NCI-H1092 (cell line): ENCODE results near the gene RHBDD1.
"Not testable (repeated sequence)": the region's sequence is repeated elsewhere in the genome, so short reads cannot be mapped to it uniquely, and the experiment has no call there.

Source experiments
- DNase-seq: peaks from one replicate; lab custom pipeline; 2025; lab: John Stamatoyannopoulos, UW

The RHBDD1 gene

DNA sequence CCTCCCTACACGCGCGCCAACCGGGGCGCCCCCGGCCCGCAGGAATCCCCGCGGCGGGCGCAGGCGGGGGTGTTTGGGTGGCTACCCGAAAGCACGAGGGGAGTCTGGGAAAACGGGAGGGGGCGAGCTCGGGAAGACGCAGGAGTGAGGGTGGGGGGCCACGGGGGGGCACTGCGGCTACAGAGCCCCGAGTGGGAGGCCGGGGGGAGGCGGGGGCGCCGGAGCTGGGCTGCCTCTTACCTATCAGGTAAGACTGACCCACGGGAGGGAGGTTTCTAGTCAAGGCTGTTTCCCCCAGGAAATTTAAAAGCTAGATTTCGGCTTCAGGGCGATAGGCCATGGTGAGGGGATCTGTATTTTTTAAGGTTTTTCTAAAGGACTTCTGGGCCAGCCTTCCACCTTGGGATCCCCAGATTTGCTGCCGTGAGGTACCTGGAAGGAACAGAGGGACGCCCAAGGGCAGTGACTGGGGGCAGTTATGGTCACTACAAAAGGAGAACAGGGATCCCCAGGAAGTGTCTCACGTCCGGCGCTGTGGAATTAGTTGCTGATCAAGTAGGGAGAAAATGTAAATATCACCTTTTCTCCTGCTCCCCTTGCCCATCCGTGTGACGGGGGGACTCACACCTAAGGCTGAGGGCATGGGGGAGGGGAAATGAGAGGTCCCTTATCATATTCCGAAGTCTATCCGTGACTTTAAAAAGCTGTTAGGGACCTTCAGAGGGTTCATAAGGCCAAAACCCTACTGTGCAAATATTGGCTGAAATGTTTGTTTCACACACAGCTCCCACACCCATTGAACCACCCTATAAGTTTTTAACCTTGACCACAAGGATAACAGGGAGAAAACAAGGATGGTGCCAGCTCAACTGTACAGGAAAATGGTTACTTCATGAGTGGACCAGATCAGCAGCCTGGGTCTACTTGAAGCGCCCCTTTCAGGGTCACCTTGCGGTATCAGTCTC lies 35.6 kb upstream of the RHBDD1 start:
- no peak for DNase-seq

DNA sequence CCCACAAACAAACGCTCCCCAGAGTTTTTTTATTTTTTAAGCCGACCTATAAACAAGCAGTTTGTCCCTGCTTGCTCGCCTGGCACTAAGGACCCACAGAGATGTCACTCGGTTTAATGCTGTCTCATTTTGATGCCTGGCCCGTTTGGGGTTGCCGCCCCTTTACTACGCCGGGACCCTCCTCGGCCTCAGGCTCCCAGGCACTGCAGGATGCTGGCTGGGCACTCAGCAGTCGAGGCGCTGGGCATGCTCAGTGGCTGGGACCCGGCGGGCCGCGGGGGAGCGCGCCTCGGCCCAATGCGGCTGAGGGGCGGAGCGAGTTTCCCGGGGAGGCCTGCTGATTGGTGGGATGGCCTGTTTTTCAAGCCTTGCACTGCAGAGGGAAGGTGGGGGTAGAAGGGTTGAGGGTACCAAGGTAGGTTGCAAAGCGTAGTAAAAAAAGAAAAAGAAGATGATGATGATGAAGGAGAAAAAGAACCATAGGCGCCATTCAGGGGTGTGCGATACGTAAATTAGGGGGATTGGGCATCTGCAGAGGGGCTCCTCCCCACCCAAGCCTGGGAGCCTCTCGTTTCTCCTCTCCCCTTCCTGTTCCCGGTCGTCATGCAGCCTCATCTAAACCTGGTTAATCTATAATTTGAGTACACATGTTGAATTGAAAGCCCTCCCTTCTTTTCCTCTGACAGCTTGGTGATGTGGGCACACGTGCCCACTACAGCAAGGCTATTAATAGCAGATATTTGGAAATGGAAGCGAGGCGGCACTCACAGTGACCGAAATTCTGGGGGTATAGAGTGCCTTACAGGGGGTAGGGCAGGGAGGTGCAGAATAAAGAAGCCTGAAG lies 34.7 kb upstream of the RHBDD1 start:
- peak; percentile 70 for DNase-seq

DNA sequence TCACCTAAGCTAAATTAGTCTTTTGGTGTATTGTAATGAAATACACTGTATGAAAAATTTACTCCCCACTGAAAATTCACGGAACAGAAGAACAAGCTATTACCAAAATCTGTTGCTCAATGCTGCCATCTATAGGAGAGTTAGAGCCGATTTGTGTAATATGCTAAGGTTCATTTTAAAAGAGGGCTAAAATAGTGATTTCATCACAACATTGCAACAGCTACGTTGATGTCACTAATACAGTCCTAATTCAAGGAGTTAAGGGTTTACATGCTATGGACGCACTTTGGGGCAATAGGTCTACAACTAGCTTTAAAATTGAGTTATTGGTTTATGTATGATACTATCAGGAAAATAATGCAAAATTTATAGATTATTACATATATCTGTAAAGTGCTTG lies 33.3 kb upstream of the RHBDD1 start:
- DNase-seq, result peak; percentile 19

GRCh38 chr2:226803410-226803809 lies 32.4 kb upstream of the RHBDD1 start:
- DNase-seq, result no peak

GRCh38 chr2:226813148-226813701 lies 22.6 kb upstream of the RHBDD1 start:
- no peak for DNase-seq

DNA sequence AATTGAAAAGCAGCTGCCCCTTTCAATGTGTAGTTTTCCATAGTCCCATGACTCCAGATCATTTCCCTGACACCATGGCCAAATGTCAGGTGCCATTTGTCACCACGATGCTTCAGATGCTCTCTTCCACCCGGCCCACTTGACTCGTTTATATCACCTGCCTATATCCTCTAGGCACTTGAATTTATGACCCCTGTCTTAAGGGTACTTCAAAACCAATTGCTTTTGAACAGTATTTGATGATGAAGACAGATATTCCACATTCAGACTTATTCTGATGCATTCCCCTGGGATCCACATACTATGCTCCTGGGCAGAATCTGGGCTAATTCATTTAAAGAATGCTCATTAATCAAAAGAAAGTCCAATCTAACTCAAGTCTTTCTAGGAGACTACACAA lies 16.9 kb upstream of the RHBDD1 start:
- DNase-seq, result peak; percentile 42

DNA sequence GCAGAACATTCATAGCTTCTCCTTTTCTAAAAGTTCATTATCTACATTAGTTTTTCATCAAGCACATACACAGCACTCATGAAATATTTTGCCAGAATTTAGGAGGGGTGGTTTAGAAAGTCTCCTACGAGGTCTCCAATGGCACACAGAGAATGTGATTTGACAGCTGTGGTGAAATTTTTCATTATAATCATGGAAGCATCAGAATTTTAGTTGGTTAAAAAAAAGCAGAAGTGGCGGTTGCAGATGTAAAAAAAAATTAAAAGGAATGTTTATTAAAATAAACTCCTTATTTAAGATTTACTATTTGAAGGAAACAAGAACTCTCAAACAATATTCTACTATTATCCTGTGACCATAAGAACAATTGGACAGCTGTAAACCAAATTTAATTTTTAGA lies 10.8 kb upstream of the RHBDD1 start:
- DNase-seq, result no peak

- no peak for DNase-seq
These were observed 7.7 kb upstream of the RHBDD1 start for GRCh38 chr2:226828191-226828590.

GRCh38 chr2:226829721-226830631 lies 5.9 kb upstream of the RHBDD1 start:
- no peak for DNase-seq

- no peak for DNase-seq
These were observed 4.6 kb upstream of the RHBDD1 start for GRCh38 chr2:226831266-226831665.

GRCh38 chr2:226832061-226832460 lies 3.8 kb upstream of the RHBDD1 start:
- no peak for DNase-seq

GRCh38 chr2:226834880-226835279 lies 974 bp upstream of the RHBDD1 start:
- not testable (repeated sequence) for DNase-seq

- DNase-seq, result peak; percentile 25
These were observed 446 bp upstream of the RHBDD1 start for GRCh38 chr2:226835420-226835795.

DNA sequence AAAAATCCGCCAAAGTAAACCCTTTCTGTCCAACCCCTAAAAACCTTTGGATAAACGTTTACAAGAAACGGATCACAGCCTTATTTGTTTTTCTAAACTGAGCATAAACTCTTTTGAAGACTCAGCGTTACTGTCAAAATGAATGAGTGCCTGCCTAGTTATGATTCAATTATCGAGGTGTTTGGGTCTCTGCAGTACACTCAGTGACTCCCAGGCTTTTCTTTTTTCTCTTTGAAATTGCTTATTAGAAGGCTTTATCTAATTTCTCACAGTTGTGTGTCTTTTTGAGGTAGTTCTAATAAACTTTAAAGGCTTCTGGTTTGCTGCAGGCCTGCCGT lies 663 bp downstream of the RHBDD1 start:
- DNase-seq, result no peak

GRCh38 chr2:226837334-226837733 lies 1.5 kb downstream of the RHBDD1 start:
- DNase-seq, result no peak

GRCh38 chr2:226837787-226838603 lies 2.1 kb downstream of the RHBDD1 start:
- DNase-seq, result no peak

DNA sequence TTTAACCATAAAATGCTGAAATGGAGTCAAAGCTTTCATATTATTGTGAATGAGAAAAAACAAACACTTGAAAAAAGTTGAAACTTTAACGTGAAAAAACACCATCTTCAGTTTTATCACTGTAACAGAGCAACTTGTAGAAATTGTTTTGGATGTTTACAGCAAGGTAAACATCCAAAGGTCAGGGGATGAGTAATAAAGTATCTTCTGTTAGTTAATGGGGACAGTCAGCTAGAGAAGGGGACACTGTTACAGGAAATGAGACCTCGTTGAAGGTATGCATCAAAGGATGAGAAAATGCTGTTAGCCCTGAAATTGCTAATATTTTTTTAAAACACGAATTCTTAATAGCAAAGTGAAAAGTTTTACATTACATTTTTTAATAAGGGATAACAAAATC lies 2.9 kb downstream of the RHBDD1 start:
- no peak for DNase-seq

GRCh38 chr2:226839161-226839560 lies 3.3 kb downstream of the RHBDD1 start:
- DNase-seq, result no peak

- DNase-seq, result no peak
These were observed 4.1 kb downstream of the RHBDD1 start for GRCh38 chr2:226839951-226840350.

DNA sequence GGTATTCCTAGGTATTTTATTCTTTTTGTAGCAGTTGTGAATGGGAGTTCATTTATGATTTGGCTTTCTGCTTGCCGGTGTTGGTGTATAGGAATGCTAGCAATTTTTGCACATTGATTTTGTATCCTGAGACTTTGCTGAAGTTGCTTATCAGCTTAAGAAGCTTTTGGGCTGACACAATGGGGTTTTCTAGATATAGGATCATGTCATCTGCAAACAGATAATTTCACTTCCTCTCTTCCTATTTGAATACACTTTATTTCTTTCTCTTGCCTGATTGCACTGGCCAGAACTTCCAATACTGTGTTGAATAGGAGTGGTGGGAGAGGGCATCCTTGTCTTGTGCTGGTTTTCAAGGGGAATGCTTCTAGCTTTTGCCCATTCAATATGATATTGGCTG lies 7.1 kb downstream of the RHBDD1 start:
- not testable (repeated sequence) for DNase-seq
